Astrocyte of the hippocampus (primary cell): ENCODE data around the gene PRSS50.
"Not testable (repeated sequence)": the region's sequence is repeated elsewhere in the genome, so short reads cannot be mapped to it uniquely, and the experiment has no call there.

Source experiments
- DNase-seq: peaks from one replicate; pipeline ENCODE4 v3.0.0; 2011; ENCODE audit warnings: low read depth, low spot score

The PRSS50 gene, protein sequence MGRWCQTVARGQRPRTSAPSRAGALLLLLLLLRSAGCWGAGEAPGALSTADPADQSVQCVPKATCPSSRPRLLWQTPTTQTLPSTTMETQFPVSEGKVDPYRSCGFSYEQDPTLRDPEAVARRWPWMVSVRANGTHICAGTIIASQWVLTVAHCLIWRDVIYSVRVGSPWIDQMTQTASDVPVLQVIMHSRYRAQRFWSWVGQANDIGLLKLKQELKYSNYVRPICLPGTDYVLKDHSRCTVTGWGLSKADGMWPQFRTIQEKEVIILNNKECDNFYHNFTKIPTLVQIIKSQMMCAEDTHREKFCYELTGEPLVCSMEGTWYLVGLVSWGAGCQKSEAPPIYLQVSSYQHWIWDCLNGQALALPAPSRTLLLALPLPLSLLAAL

DNA sequence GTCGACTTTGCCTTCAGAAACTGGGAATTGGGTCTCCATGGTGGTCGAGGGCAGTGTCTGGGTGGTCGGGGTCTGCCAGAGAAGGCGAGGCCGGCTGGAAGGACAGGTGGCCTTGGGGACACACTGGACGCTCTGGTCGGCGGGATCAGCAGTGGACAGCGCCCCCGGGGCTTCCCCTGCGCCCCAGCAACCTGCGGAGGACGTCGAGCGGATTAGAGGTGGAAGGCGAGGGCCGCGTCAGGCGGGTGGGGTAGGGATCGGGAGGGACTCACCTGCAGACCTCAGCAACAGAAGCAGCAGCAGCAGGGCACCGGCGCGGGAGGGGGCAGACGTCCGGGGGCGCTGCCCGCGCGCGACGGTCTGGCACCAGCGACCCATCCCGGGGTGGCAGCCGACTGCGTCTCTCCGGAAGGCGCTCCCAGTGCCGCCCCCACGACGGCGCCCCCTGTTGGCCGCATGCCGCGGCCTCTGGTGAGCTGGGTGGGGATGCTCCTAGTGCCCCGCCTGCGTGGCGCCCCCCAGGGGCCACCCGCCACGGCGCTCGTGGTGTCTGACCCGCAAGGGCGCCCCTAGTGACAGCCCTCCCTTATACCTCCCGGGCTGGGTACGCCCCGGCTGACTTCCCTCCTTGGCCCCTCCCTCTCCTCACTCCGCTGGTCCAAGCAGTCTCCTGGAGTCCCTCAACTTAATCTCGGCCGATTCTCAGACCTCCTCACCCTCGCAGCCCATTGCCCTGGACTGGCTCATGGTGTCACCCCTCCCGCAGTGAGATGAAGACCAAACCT lies at the start of gene PRSS50:
PRSS50 (minus strand) TSS at position 423 of the 785 bp plus-strand sequence; CDS start at position 378, 45 bp downstream.
- DNase-seq = no peak

DNA sequence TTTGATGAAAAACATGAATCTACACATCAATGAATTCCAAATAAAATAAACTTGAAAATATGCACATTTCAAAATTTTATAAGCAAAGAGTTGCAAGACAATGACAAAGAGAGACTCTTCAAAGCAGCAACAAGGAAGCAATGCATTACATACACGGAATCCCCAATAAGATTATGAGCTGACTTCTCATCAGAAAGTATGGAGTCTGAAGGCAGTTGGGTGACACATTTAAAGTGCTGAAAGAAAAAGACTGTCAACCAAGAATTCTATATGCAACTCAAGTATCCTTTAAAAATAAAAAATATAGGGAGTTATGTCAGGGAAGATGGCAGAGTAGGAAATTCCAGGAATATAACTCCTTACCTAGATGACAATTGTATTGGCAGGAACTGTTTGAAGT lies 46.5 kb upstream of the PRSS50 start:
- no peak for DNase-seq

DNA sequence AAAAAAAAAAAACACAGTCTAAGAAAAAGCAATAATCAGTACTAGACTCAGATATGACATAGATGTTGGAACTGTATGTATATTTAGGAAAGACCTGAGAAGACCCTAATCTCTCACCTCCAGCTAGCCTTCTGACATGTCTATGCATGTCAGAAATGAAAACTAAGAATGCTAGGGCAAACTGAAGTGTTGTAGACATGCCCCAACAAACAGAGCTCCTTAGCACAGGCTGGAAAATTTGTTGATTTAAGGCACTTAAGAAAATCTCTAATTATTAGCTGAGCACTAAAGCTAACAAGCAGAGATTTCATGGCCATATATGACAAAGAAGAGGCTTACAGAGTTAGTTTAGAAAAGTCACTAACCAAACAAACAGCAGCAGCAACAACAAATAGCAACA lies 45.5 kb upstream of the PRSS50 start:
- DNase-seq = no peak

DNA sequence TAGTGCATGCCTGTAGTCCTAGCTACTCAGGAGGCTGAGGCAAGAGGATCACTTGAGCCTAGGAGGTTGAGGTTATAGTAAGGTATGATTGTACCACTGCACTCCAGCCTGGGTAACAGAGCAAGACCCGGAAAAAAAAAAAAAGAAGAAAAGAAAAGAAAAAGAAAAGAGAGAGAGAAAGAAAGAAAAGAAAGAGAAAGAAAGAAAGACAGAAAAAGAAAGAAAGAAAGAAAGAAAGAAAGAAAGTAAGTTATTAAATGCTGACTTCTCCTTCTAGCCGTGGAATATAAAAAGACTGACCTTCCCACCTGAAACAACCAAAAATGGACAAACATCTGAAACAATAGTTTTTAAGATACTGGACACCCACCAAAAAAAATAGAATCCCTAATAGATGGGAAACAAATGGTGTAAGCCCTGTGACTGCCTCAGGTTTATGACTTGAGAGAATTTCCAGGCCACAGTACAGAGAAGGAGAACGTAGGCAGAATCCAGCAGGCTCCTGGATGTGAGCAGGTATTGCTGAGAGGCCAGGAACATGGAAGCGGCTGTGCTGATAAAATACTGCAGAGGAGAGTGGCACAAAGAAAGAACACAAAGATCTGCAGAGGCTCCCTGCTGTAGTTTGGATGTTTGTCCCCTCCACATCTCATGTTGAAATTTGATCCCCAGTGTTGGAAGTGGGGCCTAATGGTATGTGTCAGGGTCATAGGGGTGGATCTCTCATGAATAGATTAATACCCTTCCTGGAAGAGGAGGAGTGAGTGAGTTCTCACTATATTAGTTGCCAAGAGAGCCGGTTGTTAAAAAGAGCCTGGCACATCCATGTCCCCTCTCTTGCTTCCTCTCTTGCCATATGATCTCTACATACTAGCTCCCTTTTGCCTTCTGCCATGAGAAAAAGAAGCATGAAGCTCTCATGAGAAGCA lies 41.8 kb upstream of the PRSS50 start:
- no peak for DNase-seq

DNA sequence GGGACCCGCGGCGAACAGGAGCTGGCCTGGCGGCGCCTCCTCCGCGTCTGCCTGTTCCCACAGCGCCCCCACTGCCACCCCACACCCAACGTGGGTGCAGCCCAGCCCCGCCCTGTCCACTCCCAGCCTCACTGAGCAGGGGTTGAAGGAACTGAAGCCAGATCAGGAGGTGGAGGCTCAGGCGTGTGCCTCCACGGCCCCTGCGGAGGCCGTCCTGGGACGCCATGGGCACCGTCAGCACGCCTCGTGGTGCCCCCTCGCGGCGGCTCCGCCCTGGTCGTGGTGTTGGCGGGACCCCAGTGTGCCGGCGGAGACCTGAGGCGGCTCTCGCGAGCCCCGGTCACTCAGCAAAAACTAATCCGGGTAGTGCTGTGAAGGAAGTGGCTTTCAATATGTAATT lies 39.0 kb upstream of the PRSS50 start:
- no peak for DNase-seq

DNA sequence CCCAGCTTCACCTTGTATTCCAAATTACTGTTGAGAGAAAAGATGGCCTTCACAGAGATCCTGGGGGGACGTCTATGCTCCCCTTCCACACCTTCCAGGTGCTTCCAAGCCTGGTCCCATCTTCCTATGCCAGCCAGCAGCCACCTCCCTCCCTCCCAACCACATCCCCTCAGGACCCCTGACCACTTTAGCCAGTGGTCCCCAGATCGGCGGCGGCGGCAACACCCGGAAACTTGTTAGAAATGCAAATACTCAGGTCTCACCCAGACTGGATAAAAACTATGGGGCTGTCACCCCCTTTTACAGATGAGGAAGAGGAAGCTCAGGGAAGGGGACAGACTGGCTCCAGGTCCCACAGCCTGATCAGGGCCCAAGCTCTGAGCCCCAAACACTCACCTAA lies 38.0 kb upstream of the PRSS50 start:
- DNase-seq = no peak

DNA sequence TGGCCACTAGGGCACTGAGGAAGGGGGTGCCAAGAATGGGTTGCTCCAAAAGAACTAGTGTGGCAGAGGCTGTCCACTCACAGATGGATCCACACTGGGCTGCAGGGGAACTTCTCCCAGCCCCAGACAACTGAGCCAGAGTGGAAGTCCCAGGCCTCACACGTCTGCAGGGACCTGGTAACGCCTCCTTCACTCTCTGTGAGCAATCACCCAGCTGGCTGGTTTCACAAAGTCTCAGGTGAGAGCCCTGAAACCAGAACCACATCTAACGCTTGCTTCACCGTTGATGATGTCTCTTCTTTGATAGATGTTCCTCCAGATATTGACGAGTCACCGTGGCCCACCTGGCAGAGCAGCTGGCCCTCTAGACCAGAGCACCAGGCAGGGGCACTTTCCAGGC lies 35.5 kb upstream of the PRSS50 start:
- not testable (repeated sequence) for DNase-seq

DNA sequence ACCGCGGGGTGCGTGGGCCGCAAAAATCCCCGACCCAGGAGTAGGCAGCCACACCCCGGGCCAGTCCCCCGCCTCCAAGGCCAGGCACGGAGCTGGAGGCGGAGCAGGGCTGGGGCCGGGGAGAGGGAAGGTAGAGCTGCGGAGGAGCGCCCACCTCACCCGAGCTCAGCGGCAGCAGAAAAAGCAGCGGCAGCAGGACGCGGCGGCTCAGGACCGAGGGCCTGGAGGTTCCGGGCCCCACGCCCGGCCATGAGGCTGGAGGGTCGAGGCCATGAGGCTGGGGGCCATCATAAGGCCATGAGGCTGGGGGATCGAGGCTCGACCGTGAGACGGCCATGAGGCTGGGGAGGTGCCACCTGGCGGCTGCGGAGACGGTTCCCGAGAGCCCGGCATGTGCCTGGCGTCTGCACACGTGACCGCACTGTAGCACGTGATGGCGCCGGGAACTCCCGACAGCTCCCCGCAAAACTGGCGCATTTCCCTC lies 32.9 kb upstream of the PRSS50 start:
- no peak for DNase-seq

DNA sequence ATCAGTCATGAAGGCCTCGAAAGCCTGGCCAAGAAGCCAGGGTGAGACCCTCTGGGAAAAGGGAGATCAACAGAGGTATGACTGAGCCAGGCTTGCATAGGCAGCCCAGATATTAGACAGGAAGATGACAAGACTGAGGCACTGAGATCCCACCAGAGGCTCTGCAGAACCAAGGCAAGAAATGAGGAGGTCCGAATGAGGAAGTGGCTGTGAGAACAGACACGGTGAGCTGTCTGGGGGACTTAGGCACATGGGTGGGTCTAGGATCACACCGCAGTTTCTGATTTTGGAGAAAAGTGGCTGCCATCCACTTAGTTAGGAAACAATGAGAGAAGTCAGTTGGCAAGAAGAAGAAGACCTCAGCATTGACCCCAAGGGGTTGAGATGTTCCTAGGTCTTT lies 31.5 kb upstream of the PRSS50 start:
- no peak for DNase-seq

DNA sequence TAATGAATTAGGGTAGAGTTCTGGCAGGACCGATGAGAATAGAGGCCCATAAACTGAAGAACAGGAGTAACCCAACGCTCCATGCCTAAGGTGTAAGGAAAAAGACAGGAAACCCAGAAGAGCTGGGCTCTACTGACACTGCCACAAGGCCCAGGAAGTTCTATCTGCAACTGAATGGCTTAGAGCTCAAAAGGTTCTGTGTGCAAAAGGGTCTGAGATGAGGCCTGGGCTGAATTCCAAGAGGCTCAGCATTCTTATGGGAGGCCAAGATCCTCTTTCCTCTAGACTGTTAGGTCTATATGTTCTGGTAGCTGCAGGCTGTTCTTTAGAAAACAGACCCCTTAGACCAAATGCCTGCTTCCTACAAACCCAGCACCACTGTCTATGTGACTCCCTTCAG lies 30.5 kb upstream of the PRSS50 start:
- DNase-seq = no peak

DNA sequence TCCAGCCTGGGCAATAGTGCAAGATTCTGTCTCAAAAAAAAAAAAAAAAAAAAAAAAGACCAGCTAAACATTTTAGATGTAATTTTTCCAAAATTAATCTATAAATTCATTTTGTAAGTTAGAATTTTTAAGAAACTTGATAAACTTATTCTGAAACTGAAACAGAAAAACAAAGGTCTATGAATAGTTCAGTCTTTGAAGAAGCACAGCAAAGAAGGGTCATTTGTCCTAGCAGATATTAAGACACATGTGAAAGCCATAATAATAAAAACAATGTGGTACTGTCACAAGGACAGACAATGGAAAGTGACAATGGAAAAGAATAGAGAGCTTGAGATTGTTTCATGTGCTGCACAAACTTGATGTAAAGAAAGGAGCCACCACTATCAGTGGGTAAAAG lies 29.0 kb upstream of the PRSS50 start:
- no peak for DNase-seq

DNA sequence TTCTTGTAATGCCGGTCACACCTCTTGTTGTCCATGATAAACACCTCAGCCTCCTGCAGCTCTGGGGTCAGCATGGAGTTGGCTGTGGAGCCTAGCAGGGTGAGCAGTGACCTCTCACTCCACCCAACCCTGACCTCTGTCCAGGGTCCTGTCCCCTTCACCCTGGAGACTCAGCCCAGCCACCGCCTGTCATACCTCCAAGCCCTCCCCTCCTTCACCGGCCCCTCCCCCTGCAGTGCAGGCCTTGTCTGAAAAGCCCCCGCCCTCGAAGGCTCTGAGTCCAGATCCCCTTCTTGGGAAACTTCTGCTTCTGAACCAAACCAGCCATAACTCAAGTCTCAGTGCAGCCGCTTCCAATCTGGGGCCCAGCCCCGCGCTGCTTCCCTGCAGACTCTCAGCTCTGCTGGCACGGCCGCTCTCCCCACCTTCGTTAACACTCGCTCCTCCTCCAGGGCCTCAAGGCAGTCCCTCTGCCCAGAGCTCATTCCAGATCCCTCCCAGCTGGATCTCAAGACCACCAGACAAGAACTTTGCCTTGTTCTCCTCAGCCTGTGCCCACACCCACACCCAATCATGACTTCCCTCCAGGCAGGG lies 25.4 kb upstream of the PRSS50 start:
- no peak for DNase-seq

DNA sequence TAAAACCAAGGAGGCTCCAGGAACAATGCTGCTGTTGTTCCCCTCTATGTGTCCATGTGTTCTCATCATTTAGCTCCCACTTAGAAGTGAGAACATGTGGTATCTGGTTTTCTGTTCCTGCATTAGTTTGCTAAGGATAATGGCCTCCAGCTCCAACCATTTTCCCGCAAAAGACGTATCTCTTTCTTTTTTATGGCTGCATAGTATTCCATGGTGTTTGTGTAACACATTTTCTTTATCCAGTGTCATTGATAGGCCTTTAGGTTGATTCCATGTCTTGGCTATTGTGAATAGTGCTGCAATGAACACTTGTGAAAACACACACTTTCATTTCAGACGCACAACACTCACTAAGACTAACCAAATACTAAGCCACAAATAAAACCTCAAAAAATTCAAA lies 21.9 kb upstream of the PRSS50 start:
- DNase-seq = not testable (repeated sequence)

DNA sequence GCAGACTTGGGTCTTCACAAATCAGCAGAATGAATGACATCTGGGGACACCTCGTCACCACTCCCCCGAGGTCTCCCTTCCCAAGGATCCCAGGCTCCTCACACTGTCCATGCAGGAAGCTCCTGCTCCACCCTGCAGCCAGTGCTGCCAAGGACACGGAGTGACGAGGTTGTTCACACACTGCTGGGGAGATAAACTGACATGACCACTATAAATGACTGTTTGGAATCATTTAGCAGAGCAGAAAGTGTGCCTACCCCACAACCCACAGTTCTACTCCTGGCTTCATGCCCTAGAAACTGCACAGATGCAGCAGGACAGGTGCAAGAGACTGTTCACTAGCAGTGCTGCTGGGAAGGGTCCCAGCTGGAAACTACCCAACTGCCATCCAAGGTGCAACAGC lies 19.7 kb upstream of the PRSS50 start:
- DNase-seq = no peak

DNA sequence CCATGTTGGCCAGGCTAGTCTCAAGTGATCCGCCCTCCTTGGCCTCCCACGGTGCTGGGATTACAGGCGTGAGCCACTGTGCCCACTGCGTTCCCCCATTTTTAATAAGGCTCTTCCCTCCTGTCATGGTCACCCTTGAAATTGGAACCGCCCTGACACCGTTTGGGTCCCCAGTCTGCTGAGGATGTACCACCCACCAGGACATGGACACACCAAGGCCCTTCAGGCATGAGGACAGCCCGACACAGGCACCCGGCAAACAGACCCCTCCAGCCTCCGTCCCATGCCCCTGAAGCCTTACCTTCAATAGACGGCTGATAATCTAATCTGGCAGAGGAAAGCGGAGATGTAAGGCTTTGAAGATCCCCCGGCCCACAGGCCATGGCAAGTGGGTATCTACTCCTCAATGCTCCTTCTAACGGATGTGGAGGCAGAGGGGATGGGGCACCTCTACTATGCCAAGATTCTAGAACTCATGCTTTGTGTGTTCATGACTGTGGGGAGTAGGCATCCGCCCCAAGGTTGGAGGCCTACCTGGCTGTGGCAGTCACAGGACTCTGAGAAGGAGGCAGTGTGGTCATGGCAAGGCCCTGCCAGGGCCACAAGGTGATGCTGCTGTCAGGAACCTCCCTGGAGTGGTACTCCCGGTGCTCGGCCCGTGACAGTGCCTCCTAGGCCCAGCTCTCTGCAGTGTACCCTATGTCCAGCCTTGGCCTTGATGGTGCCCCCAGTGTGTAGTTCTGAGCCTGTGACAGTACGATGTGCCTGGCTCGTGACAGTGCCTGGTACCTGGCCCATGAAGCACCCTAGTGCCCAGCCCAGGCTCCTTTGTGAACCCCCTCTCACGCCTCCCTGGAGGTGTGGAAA lies 18.6 kb upstream of the PRSS50 start:
- DNase-seq = no peak

DNA sequence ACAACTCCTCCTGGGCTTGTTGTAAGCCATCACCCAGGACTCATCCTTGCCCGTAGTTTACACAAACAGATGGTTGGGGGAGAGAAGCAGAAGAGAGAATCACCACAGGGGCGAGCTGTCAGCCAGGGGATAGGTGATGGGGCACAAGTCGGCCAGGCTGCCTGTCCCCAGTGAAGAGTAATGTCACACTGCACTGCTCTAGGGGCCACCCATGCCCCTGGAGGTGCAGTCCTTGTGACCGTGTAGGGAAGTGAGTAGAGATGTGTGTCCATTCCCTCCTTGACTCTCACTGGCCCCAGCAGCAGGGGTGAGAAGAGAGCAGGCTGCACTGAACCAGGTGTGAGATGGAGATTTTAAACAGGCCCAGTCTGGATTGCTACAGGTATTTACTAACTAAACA lies 17.1 kb upstream of the PRSS50 start:
- no peak for DNase-seq

DNA sequence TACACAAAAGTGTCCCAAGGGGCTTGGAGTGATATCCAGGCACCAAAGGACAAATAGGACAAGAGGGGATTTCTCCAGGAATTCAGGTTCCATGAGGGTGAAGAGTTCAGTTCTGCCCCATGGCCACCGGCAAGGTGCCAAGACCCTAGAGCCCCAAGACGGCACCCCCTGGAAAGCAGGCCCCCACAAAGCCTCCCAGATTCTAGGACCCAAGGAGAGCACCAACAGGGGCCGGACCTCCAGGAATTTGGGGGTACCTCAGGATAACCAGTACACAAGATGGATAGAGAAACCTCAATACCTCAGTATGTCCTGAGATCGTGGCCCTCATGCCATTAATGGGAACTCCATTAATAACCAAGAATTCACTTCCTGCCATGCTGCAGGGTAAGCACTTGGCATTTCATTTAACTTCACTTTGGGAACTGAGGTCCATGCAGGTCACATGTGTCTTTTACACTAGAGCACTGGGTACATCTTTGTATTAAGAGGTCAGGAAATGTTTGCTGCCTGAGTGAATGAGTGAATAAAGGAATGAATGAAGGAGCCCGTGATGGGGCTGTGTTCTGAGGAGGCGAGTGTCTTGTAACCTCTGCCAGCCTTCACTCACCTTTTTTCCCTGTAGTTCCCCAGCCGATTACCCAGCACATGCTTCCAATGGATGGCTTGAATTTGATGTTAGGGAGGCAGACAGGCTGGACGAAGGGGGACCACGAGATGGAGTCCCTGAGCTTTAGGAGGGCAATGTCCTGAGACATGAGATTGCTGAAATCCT lies 15.5 kb upstream of the PRSS50 start:
- DNase-seq = no peak

DNA sequence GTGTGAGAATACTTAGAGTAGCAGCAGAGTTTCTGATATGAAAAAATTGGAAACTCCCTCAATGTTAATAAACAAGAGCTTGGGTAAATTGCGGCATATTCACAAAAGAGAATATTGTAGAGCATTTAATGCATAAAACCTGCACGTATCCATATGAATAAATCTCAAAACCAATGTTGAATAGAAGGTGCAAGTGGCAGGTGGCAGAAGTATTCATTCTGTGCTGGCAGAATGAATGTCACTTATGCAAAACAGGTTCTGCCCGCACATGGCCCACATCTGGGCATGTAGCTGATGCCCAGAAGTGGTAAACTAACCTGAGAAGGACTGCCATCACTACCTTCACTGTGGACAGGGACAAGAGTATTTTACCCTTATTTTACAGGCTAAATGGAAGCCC lies 14.1 kb upstream of the PRSS50 start:
- no peak for DNase-seq

DNA sequence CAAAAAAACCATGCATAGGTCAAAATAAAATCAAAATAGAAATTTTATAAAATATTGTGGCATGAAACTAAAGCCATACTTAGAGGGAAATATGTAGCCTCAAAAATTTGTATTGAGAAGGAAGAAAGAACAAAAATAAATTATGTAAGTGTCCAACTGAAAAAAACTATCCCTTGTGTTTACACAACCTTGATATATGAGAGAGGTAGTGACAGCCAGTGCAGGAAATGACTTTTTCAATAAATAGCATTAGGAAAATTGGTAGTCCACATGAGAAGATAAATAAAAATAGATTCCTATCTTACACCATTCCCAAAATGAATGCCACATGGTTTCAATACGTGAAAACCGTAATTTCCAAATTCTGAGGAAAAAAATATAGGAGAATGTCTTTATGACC lies 13.2 kb upstream of the PRSS50 start:
- no peak for DNase-seq

DNA sequence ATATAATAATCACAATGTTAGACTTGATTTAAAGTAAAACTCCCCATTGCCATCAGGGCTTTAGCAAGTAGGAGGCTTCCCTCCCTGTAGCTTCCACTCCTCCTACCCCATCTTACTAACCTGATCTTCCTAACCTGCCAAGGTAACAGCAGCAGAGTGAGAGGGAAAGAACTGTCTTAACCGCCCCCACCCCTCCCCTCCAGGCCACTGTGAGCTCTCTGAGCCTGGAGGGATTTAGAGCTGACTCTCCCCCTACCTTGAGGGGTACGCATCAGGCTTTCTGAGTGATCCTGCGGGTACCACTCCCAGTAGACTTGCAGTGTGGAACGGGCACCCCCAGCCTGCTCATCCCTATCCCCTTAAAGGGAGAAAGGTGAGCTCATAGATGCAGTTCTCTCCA lies 11.4 kb upstream of the PRSS50 start:
- no peak for DNase-seq
